WTC11 (cell line): Measurements from ENCODE around the gene MED15. TPM values are rescaled to one million over a fixed set of nuclear protein-coding genes. Genes with fewer than 3 reads are reported as not detected.

ENCODE experiments used
- ATAC-seq: fragments of 200-7000 bp; cut with Tn5 transposase; 2 replicates; pipeline ENCODE4 v1.10.0; 2021; ENCODE audit warnings: mild to moderate bottlenecking, moderate library complexity
- CTCF ChIA-PET: fragments of 300-600 bp; sonication (Branson Sonifier 250); formaldehyde crosslinking; loops from one replicate; lab custom pipeline; 2021; ENCODE audit warnings: antibody characterized with exemption; lab: Charles Lee
- POLR2A ChIA-PET: fragments of 350-600 bp; sonication (Branson Sonifier 250); formaldehyde crosslinking; loops from one replicate; lab custom pipeline; 2021; ENCODE audit warnings: antibody characterized with exemption; lab: Charles Lee
- DNase-seq: peaks from one replicate; pipeline ENCODE4 v3.0.0; 2021; ENCODE audit warnings: low spot score
- H3K27ac Mint-ChIP-seq: 2 replicates; pipeline ENCODE4 v1.8.0; 2021; ENCODE audit warnings: mixed read lengths
- H3K27me3 Mint-ChIP-seq: 2 replicates; pipeline ENCODE4 v1.8.0; 2021; ENCODE audit warnings: low read depth, mild to moderate bottlenecking, moderate library complexity, mixed read lengths
- H3K36me3 Mint-ChIP-seq: 2 replicates; pipeline ENCODE4 v1.8.0; 2021; ENCODE audit warnings: mixed read lengths
- H3K4me1 Mint-ChIP-seq: 2 replicates; pipeline ENCODE4 v1.8.0; 2022; ENCODE audit warnings: mixed read lengths
- H3K4me3 Mint-ChIP-seq: 2 replicates; pipeline ENCODE4 v1.8.0; 2021; ENCODE audit warnings: mild to moderate bottlenecking, moderate library complexity, mixed read lengths
- H3K9me3 Mint-ChIP-seq: 2 replicates; pipeline ENCODE4 v1.8.0; 2021; ENCODE audit warnings: mixed read lengths
- CBFB ChIP-seq: sonication (generic); formaldehyde crosslinking; IDR thresholded peaks from 2 replicates; pipeline ENCODE4 v1.8.1; 2022; ENCODE audit warnings: mild to moderate bottlenecking, low read depth, missing genetic modification reagents
- FOXK1 ChIP-seq: sonication (generic); formaldehyde crosslinking; IDR thresholded peaks from 2 replicates; pipeline ENCODE4 v1.8.0; 2022; ENCODE audit warnings: mild to moderate bottlenecking, moderate library complexity, missing genetic modification reagents
- MXD4 ChIP-seq: fragments of 250-450 bp; sonication (Bioruptor Pico); IDR thresholded peaks from 2 replicates; pipeline ENCODE4 v1.8.0; 2021; ENCODE audit warnings: mild to moderate bottlenecking, moderate library complexity, borderline replicate concordance
- MYBL2 ChIP-seq: sonication (generic); formaldehyde crosslinking; IDR thresholded peaks from 2 replicates; pipeline ENCODE4 v1.8.1; 2023; ENCODE audit warnings: mild to moderate bottlenecking, moderate library complexity, missing genetic modification reagents
- NR1H2 ChIP-seq: sonication (generic); formaldehyde crosslinking; IDR thresholded peaks from 2 replicates; pipeline ENCODE4 v1.9.0; 2021; ENCODE audit warnings: mild to moderate bottlenecking, moderate library complexity, missing genetic modification reagents
- OVOL2 ChIP-seq: fragments of 250-450 bp; sonication (Bioruptor Pico); IDR thresholded peaks from 2 replicates; pipeline ENCODE4 v1.9.0; 2021; ENCODE audit warnings: mild to moderate bottlenecking, borderline replicate concordance
- SOX15 ChIP-seq: fragments of 250-450 bp; sonication (Bioruptor Pico); IDR thresholded peaks from 2 replicates; pipeline ENCODE4 v1.9.0; 2021; ENCODE audit warnings: mild to moderate bottlenecking
- TCF7 ChIP-seq: sonication (generic); formaldehyde crosslinking; IDR thresholded peaks from 2 replicates; pipeline ENCODE4 v1.8.0; 2022; ENCODE audit warnings: mild to moderate bottlenecking, low read depth, missing genetic modification reagents, moderate library complexity
- TEAD4 ChIP-seq: sonication (generic); formaldehyde crosslinking; IDR thresholded peaks from 2 replicates; pipeline ENCODE4 v1.8.0; 2022; ENCODE audit warnings: mild to moderate bottlenecking, missing genetic modification reagents
- TP53 ChIP-seq: sonication (generic); formaldehyde crosslinking; IDR thresholded peaks from 2 replicates; pipeline ENCODE4 v1.8.1; 2023; ENCODE audit warnings: mild to moderate bottlenecking, missing genetic modification reagents
- ZBTB21 ChIP-seq: sonication (generic); formaldehyde crosslinking; IDR thresholded peaks from 2 replicates; pipeline ENCODE4 v1.8.1; 2023; ENCODE audit warnings: mild to moderate bottlenecking, missing genetic modification reagents, borderline replicate concordance
- total RNA-seq: library from RNA; stranded (reverse); gene quantifications from 3 replicates; pipeline ENCODE4 v1.2.3, GENCODE V29; 2021
- TF ChIP-seq, protein P1 (sequence below): fragments of 250-450 bp; sonication (Bioruptor Pico); IDR thresholded peaks from 2 replicates; pipeline ENCODE4 v1.8.0; 2021; ENCODE audit warnings: mild to moderate bottlenecking
- TF ChIP-seq, protein P2 (sequence below): fragments of 250-450 bp; sonication (Bioruptor Pico); IDR thresholded peaks from 2 replicates; pipeline ENCODE4 v2.1.2; 2022; ENCODE audit warnings: mild to moderate bottlenecking, moderate library complexity
- TF ChIP-seq, protein P3 (sequence below): sonication (generic); formaldehyde crosslinking; IDR thresholded peaks from 2 replicates; pipeline ENCODE4 v1.8.1; 2023; ENCODE audit warnings: mild to moderate bottlenecking, missing genetic modification reagents, moderate library complexity
- TF ChIP-seq, protein P4 (sequence below): sonication (generic); formaldehyde crosslinking; IDR thresholded peaks from 2 replicates; pipeline ENCODE4 v1.8.1; 2022; ENCODE audit warnings: low read depth, mild to moderate bottlenecking, moderate library complexity, missing genetic modification reagents, borderline replicate concordance
- TF ChIP-seq, protein P5 (sequence below): fragments of 250-450 bp; sonication (Bioruptor Pico); IDR thresholded peaks from 2 replicates; pipeline ENCODE4 v1.9.0; 2021; ENCODE audit warnings: mild to moderate bottlenecking
- TF ChIP-seq, protein P6 (sequence below): fragments of 250-450 bp; sonication (Bioruptor Pico); IDR thresholded peaks from 2 replicates; pipeline ENCODE4 v1.9.0; 2021; ENCODE audit warnings: mild to moderate bottlenecking, borderline replicate concordance
- TF ChIP-seq, protein P7 (sequence below): fragments of 200-600 bp; IDR thresholded peaks from 2 replicates; pipeline ENCODE4 v1.8.0; 2022; ENCODE audit warnings: antibody characterized with exemption
- TF ChIP-seq, protein P8 (sequence below): fragments of 250-450 bp; sonication (Bioruptor Pico); conservative IDR thresholded peaks from 2 replicates; pipeline ENCODE4 v1.9.0; 2021; ENCODE audit warnings: mild to moderate bottlenecking

MED15 gene
- total RNA-seq, 1 experiment from 2014 or later, result 67.7 TPM

DNA sequence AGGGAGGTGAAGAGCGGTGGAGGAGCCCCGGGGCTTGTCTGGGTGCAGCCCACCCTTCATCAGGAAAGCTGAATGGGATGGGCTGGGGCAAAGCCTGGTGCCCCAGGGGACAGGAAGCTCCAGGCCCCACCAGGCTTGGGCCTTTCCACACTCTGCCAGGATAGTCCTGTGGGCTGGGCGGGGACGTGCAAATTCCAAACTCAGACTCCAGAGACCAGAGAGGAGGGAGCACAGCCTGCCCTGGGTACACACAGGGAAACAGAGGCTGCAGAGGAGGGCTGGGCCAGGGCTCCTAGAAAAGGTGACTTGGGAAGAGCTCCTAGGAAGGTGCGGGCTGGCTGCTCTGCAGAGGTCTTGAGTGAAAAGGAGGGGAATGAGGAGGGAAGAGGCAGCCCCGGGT, 124.7 kb downstream of the MED15 start:
- no peak for ATAC-seq
- no peaks in the 10 kb centered on the region for H3K4me1 Mint-ChIP-seq
- no peaks in the 10 kb centered on the region for H3K36me3 Mint-ChIP-seq
- no peaks in the 10 kb centered on the region for H3K9me3 Mint-ChIP-seq
- TF ChIP-seq OVOL2 (CRISPR knock-in tag), result no peak
- TF ChIP-seq MYBL2 (CRISPR knock-in tag), result no peak
- TF ChIP-seq, protein P1, sequence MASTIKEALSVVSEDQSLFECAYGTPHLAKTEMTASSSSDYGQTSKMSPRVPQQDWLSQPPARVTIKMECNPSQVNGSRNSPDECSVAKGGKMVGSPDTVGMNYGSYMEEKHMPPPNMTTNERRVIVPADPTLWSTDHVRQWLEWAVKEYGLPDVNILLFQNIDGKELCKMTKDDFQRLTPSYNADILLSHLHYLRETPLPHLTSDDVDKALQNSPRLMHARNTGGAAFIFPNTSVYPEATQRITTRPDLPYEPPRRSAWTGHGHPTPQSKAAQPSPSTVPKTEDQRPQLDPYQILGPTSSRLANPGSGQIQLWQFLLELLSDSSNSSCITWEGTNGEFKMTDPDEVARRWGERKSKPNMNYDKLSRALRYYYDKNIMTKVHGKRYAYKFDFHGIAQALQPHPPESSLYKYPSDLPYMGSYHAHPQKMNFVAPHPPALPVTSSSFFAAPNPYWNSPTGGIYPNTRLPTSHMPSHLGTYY (CRISPR knock-in tag), result no peak
- TF ChIP-seq, protein P2, sequence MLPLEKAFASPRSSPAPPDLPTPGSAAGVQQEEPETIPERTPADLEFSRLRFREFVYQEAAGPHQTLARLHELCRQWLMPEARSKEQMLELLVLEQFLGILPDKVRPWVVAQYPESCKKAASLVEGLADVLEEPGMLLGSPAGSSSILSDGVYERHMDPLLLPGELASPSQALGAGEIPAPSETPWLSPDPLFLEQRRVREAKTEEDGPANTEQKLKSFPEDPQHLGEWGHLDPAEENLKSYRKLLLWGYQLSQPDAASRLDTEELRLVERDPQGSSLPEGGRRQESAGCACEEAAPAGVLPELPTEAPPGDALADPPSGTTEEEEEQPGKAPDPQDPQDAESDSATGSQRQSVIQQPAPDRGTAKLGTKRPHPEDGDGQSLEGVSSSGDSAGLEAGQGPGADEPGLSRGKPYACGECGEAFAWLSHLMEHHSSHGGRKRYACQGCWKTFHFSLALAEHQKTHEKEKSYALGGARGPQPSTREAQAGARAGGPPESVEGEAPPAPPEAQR (CRISPR knock-in tag), result no peak
- TF ChIP-seq, protein P3, sequence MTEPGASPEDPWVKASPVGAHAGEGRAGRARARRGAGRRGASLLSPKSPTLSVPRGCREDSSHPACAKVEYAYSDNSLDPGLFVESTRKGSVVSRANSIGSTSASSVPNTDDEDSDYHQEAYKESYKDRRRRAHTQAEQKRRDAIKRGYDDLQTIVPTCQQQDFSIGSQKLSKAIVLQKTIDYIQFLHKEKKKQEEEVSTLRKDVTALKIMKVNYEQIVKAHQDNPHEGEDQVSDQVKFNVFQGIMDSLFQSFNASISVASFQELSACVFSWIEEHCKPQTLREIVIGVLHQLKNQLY (CRISPR knock-in tag), result no peak
- TF ChIP-seq TEAD4 (CRISPR knock-in tag), result no peak
- TF ChIP-seq, protein P4, sequence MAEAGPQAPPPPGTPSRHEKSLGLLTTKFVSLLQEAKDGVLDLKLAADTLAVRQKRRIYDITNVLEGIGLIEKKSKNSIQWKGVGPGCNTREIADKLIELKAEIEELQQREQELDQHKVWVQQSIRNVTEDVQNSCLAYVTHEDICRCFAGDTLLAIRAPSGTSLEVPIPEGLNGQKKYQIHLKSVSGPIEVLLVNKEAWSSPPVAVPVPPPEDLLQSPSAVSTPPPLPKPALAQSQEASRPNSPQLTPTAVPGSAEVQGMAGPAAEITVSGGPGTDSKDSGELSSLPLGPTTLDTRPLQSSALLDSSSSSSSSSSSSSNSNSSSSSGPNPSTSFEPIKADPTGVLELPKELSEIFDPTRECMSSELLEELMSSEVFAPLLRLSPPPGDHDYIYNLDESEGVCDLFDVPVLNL, result no peak
- TF ChIP-seq, protein P5, sequence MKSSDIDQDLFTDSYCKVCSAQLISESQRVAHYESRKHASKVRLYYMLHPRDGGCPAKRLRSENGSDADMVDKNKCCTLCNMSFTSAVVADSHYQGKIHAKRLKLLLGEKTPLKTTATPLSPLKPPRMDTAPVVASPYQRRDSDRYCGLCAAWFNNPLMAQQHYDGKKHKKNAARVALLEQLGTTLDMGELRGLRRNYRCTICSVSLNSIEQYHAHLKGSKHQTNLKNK (CRISPR knock-in tag), result no peak
- no peak for TF ChIP-seq ZBTB21 (CRISPR knock-in tag)
- TF ChIP-seq, protein P6, sequence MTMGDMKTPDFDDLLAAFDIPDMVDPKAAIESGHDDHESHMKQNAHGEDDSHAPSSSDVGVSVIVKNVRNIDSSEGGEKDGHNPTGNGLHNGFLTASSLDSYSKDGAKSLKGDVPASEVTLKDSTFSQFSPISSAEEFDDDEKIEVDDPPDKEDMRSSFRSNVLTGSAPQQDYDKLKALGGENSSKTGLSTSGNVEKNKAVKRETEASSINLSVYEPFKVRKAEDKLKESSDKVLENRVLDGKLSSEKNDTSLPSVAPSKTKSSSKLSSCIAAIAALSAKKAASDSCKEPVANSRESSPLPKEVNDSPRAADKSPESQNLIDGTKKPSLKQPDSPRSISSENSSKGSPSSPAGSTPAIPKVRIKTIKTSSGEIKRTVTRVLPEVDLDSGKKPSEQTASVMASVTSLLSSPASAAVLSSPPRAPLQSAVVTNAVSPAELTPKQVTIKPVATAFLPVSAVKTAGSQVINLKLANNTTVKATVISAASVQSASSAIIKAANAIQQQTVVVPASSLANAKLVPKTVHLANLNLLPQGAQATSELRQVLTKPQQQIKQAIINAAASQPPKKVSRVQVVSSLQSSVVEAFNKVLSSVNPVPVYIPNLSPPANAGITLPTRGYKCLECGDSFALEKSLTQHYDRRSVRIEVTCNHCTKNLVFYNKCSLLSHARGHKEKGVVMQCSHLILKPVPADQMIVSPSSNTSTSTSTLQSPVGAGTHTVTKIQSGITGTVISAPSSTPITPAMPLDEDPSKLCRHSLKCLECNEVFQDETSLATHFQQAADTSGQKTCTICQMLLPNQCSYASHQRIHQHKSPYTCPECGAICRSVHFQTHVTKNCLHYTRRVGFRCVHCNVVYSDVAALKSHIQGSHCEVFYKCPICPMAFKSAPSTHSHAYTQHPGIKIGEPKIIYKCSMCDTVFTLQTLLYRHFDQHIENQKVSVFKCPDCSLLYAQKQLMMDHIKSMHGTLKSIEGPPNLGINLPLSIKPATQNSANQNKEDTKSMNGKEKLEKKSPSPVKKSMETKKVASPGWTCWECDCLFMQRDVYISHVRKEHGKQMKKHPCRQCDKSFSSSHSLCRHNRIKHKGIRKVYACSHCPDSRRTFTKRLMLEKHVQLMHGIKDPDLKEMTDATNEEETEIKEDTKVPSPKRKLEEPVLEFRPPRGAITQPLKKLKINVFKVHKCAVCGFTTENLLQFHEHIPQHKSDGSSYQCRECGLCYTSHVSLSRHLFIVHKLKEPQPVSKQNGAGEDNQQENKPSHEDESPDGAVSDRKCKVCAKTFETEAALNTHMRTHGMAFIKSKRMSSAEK (CRISPR knock-in tag), result no peak
- TF ChIP-seq SOX15 (CRISPR knock-in tag), result no peak
- no peak for TF ChIP-seq MXD4 (CRISPR knock-in tag)
- no peak for TF ChIP-seq FOXK1 (CRISPR knock-in tag)
- no peak for TF ChIP-seq CBFB (CRISPR knock-in tag)
- TF ChIP-seq, protein P7, sequence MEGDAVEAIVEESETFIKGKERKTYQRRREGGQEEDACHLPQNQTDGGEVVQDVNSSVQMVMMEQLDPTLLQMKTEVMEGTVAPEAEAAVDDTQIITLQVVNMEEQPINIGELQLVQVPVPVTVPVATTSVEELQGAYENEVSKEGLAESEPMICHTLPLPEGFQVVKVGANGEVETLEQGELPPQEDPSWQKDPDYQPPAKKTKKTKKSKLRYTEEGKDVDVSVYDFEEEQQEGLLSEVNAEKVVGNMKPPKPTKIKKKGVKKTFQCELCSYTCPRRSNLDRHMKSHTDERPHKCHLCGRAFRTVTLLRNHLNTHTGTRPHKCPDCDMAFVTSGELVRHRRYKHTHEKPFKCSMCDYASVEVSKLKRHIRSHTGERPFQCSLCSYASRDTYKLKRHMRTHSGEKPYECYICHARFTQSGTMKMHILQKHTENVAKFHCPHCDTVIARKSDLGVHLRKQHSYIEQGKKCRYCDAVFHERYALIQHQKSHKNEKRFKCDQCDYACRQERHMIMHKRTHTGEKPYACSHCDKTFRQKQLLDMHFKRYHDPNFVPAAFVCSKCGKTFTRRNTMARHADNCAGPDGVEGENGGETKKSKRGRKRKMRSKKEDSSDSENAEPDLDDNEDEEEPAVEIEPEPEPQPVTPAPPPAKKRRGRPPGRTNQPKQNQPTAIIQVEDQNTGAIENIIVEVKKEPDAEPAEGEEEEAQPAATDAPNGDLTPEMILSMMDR, result no peak
- TF ChIP-seq NR1H2 (CRISPR knock-in tag), result no peak
- no peak for TF ChIP-seq TCF7 (CRISPR knock-in tag)
- TF ChIP-seq TP53 (CRISPR knock-in tag), result no peak
- TF ChIP-seq, protein P8, sequence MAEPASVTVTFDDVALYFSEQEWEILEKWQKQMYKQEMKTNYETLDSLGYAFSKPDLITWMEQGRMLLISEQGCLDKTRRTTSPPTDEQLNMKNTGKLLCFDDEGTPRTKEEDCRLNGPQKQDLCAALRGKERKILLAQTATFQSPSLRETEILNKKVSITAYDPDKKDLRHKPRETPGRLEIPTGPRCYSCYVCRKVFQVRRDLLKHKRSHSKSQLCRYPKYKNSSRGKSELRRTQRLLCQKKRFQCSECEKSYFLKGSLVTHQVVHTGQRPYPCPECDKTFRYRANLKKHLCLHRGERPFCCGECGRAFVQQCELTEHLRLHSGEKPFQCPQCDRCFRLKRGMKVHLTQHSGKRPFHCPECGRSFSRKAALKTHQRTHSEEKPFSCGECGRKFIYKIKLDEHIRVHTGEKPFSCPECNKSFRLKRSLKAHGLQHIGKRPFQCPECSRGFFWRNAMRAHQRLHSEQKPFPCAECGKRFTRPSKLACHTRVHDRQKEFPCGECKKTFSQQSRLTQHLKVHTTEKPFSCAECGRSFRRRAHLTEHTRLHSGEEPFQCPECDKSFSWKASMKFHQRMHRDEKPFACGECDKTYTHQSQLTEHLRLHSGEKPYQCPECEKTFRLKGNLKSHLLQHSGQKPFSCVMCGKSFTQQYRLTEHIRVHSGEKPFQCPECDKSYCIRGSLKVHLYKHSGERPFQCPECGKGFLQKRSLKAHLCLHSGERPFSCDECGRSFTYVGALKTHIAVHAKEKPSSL, result no peak
- TF ChIP-seq, all 79 proteins: peak for 0
- ChIA-PET CTCF (no interaction called here), POLR2A (no interaction called here)
- no peak for DNase-seq
- H3K4me3 Mint-ChIP-seq, result no peak overlapping the region
- no peaks in the 10 kb centered on the region; the same call in 1 of the 2 replicates for H3K27me3 Mint-ChIP-seq
- no peak overlapping the region for H3K27ac Mint-ChIP-seq
